ENCODE measurements around the gene ABCD1. TPM values are rescaled to one million over a fixed set of nuclear protein-coding genes. Genes with fewer than 3 reads are reported as not detected.

The ABCD1 gene
- total RNA-seq, 1 donor from 2014 or later = 0.79 TPM

- peaks cover 12% of the 10 kb centered on the region for H3K36me3 Mint-ChIP-seq
- Histone ChIP-seq H3K79me2 (ENCODE audit: low read depth) (no peaks in the 10 kb centered on the region), H3F3A (ENCODE audit: low read depth) (no peaks in the 10 kb centered on the region), H3K27me3 (no peaks in the 10 kb centered on the region), H3K9ac (no peak overlapping the region), H3K9me3 (ENCODE audit: low read depth) (no peaks in the 10 kb centered on the region), H3K27ac (no peak overlapping the region), H3K4me1 (no peaks in the 10 kb centered on the region), H3K36me3 (no peaks in the 10 kb centered on the region), H2AFZ (replicated peaks) (no peak overlapping the region), H3K4me3 (no peak overlapping the region), H3K4me2 (no peak overlapping the region), H4K20me1 (ENCODE audit: low read depth) (no peaks in the 10 kb centered on the region)
- peaks cover 36% of the 10 kb centered on the region for H3K9me3 Mint-ChIP-seq
- peaks cover 2% of the 10 kb centered on the region for H3K27me3 Mint-ChIP-seq (ENCODE audit: insufficient read depth, low read depth)
- peaks cover 10% of the 10 kb centered on the region for H3K4me1 Mint-ChIP-seq
- TF ChIP-seq EZH2 (IDR thresholded peaks at IDR 0.05) (no peak), CTCF (IDR thresholded peaks at IDR 0.05) (no peak), EZH2phosphoT487 (IDR thresholded peaks at IDR 0.05) (no peak)
- no peak overlapping the region for H3K27ac Mint-ChIP-seq
- no peak overlapping the region for H3K4me3 Mint-ChIP-seq
- DNase-seq (ENCODE audit: low spot score) = no peak
Measured at GRCh38 chrX:153736071-153736820, 11.6 kb downstream of the ABCD1 start.

GRCh38 chrX:153736871-153737441 lies 12.3 kb downstream of the ABCD1 start:
- Histone ChIP-seq H3K27ac (no peak overlapping the region), H3K9ac (no peak overlapping the region), H3K79me2 (ENCODE audit: low read depth) (no peaks in the 10 kb centered on the region), H3K27me3 (no peaks in the 10 kb centered on the region), H3K9me3 (ENCODE audit: low read depth) (no peaks in the 10 kb centered on the region), H3K4me2 (no peak overlapping the region), H4K20me1 (ENCODE audit: low read depth) (no peaks in the 10 kb centered on the region), H3K36me3 (no peaks in the 10 kb centered on the region), H3K4me3 (no peak overlapping the region), H3K4me1 (no peaks in the 10 kb centered on the region), H2AFZ (replicated peaks) (no peak overlapping the region), H3F3A (ENCODE audit: low read depth) (no peaks in the 10 kb centered on the region)
- peaks cover 10% of the 10 kb centered on the region for H3K36me3 Mint-ChIP-seq
- TF ChIP-seq EZH2 (IDR thresholded peaks at IDR 0.05) (no peak), CTCF (IDR thresholded peaks at IDR 0.05) (no peak), EZH2phosphoT487 (IDR thresholded peaks at IDR 0.05) (no peak)
- no peak overlapping the region for H3K27ac Mint-ChIP-seq
- H3K4me1 Mint-ChIP-seq = peaks cover 10% of the 10 kb centered on the region
- H3K9me3 Mint-ChIP-seq = peaks cover 30% of the 10 kb centered on the region
- no peak for DNase-seq (ENCODE audit: low spot score)
- H3K4me3 Mint-ChIP-seq = no peak overlapping the region
- H3K27me3 Mint-ChIP-seq (ENCODE audit: insufficient read depth, low read depth) = peaks cover 2% of the 10 kb centered on the region

- peaks cover 28% of the 10 kb centered on the region for H3K9me3 Mint-ChIP-seq
- Histone ChIP-seq H3F3A (ENCODE audit: low read depth) (no peaks in the 10 kb centered on the region), H4K20me1 (ENCODE audit: low read depth) (no peaks in the 10 kb centered on the region), H3K79me2 (ENCODE audit: low read depth) (no peaks in the 10 kb centered on the region), H3K36me3 (no peaks in the 10 kb centered on the region), H3K27me3 (no peaks in the 10 kb centered on the region), H3K4me1 (no peaks in the 10 kb centered on the region), H3K4me2 (no peak overlapping the region), H2AFZ (replicated peaks) (no peak overlapping the region), H3K4me3 (no peak overlapping the region), H3K27ac (no peak overlapping the region), H3K9me3 (ENCODE audit: low read depth) (no peaks in the 10 kb centered on the region), H3K9ac (no peak overlapping the region)
- no peak for TF ChIP-seq CTCF (IDR thresholded peaks at IDR 0.05)
- TF ChIP-seq EZH2phosphoT487 (IDR thresholded peaks at IDR 0.05) = no peak
- no peak for TF ChIP-seq EZH2 (IDR thresholded peaks at IDR 0.05)
- no peak overlapping the region for H3K27ac Mint-ChIP-seq
- no peak for DNase-seq (ENCODE audit: low spot score)
- H3K4me3 Mint-ChIP-seq = no peak overlapping the region
- peaks cover 10% of the 10 kb centered on the region for H3K36me3 Mint-ChIP-seq
- peaks cover 1% of the 10 kb centered on the region for H3K27me3 Mint-ChIP-seq (ENCODE audit: insufficient read depth, low read depth)
- peaks cover 10% of the 10 kb centered on the region for H3K4me1 Mint-ChIP-seq
Measured at GRCh38 chrX:153738056-153738605, 13.5 kb downstream of the ABCD1 start.

Measured in neural progenitor cell (in vitro differentiated cells).